Activated CD4-positive, alpha-beta T cell treated with anti-CD3 and anti-CD28 coated beads, Interleukin-2, amount 10 ng/mL, durations not matched to agents 24 days and 14 days (primary cell): Measurements from ENCODE around the gene CYB5RL. TPM values are rescaled to one million over a fixed set of nuclear protein-coding genes. Genes with fewer than 3 reads are reported as not detected.
"Not testable (repeated sequence)": the region's sequence is repeated elsewhere in the genome, so short reads cannot be mapped to it uniquely, and the experiment has no call there.

Experiments
- DNase-seq: peaks from one replicate; pipeline ENCODE4 v3.0.0; 2022
- H3K27ac Mint-ChIP-seq: one replicate; pipeline ENCODE4 v1.8.0; 2022; ENCODE audit warnings: mild to moderate bottlenecking, mixed read lengths
- H3K27me3 Mint-ChIP-seq: one replicate; pipeline ENCODE4 v1.8.0; 2022; ENCODE audit warnings: mixed read lengths
- H3K36me3 Mint-ChIP-seq: one replicate; pipeline ENCODE4 v1.8.0; 2022; ENCODE audit warnings: low read depth, mild to moderate bottlenecking, mixed read lengths
- H3K4me1 Mint-ChIP-seq: one replicate; pipeline ENCODE4 v1.8.0; 2021; ENCODE audit warnings: mixed read lengths
- H3K4me3 Mint-ChIP-seq: one replicate; pipeline ENCODE4 v1.8.0; 2022; ENCODE audit warnings: mild to moderate bottlenecking, moderate library complexity, mixed read lengths
- H3K9me3 Mint-ChIP-seq: one replicate; pipeline ENCODE4 v1.8.0; 2021; ENCODE audit warnings: mixed read lengths
- intact Hi-C: fragments of 100-400 bp; cut with micrococcal nuclease; formaldehyde crosslinking; loops from one replicate; pipeline ENCODE4 v1.15.1; 2023
- total RNA-seq: library from RNA; stranded (reverse); gene quantifications from 2 replicates; pipeline ENCODE4 v1.2.3, GENCODE V29; 2022

Gene CYB5RL
- total RNA-seq, 1 donor from 2014 or later = 10.1 TPM

- peaks cover 9% of the 10 kb centered on the region for H3K4me1 Mint-ChIP-seq
- H3K27me3 Mint-ChIP-seq = no peaks in the 10 kb centered on the region
- intact Hi-C loops = no loop called here
- H3K27ac Mint-ChIP-seq = no peak overlapping the region
- H3K9me3 Mint-ChIP-seq = no peaks in the 10 kb centered on the region
- H3K36me3 Mint-ChIP-seq = no peaks in the 10 kb centered on the region
- no peak overlapping the region for H3K4me3 Mint-ChIP-seq
- DNase-seq = no peak
Measured at GRCh38 chr1:54168206-54168965, 31.4 kb downstream of the CYB5RL start.

DNA sequence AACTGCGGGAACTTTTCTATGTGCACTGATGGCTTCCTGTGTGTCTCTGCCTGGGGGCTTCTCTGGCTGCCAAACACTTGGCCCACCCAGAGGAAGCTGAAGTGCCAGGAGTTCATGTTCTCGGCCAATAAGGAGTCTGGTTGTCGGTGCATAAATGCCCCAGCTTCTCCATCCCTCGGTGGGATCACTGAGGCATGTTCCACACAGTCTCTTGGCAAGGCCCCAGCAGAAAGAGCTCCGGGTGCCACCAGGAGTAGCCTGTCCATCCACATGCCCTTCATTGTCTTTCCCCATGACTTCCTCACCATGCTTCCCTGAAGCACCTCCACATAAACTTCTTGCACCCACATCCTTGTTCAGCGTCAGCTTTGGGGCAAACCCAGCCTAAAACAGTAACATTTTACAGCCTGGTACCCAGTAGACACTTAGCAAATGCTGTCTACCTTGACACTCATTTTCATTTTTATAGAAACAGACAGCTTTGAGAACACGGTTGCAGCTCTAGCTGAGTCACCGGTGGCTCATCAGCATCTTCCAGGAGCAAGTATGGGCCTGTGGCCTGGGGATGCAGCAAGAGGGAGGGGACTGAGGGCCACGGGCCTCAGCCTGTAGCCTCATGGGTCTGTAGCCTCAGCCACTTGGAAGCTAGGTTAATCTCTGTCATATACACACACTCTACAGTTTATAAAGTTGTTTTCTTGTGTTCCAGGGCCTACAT, 32.2 kb downstream of the CYB5RL start:
- Mint-ChIP-seq H3K4me3 (no peak overlapping the region), H3K4me1 (peaks cover 8% of the 10 kb centered on the region), H3K9me3 (no peaks in the 10 kb centered on the region), H3K27ac (no peak overlapping the region), H3K27me3 (no peaks in the 10 kb centered on the region), H3K36me3 (no peaks in the 10 kb centered on the region)
- intact Hi-C loops = no loop called here
- no peak for DNase-seq

GRCh38 chr1:54166357-54166756, 33.5 kb downstream of the CYB5RL start:
- intact Hi-C loops, H3K36me3 Mint-ChIP-seq, H3K27ac Mint-ChIP-seq: not testable (repeated sequence)

DNA sequence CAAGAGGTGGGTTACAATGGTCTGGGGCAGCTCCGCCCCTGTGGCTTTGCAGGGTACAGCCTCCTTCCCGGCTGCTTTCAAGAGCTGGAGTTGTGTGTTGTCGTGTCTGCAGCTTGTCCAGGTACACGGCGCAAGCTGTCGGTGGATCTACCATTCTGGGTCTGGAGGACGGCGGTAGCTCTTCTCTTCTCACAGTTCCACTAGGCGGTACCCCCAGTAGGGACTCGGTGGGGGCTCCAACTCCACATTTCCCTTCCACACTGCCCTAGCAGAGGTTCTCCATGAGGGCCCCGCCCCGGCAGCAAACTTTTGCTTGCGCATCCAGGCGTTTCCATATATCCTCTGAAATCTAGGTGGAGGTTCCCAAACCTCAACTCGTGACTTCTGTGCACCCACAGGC, 34.7 kb downstream of the CYB5RL start:
- no peak for DNase-seq
- intact Hi-C loops = no loop called here
- H3K9me3 Mint-ChIP-seq = no peaks in the 10 kb centered on the region
- no peaks in the 10 kb centered on the region for H3K27me3 Mint-ChIP-seq
- no peaks in the 10 kb centered on the region for H3K36me3 Mint-ChIP-seq
- H3K4me3 Mint-ChIP-seq = no peak overlapping the region
- no peaks in the 10 kb centered on the region for H3K4me1 Mint-ChIP-seq
- no peak overlapping the region for H3K27ac Mint-ChIP-seq

More at GRCh38 chr1:54166357-54166756, 33.5 kb downstream of the CYB5RL start:
- not testable (repeated sequence) for H3K9me3 Mint-ChIP-seq, DNase-seq, H3K27me3 Mint-ChIP-seq, H3K4me1 Mint-ChIP-seq, H3K4me3 Mint-ChIP-seq

DNA sequence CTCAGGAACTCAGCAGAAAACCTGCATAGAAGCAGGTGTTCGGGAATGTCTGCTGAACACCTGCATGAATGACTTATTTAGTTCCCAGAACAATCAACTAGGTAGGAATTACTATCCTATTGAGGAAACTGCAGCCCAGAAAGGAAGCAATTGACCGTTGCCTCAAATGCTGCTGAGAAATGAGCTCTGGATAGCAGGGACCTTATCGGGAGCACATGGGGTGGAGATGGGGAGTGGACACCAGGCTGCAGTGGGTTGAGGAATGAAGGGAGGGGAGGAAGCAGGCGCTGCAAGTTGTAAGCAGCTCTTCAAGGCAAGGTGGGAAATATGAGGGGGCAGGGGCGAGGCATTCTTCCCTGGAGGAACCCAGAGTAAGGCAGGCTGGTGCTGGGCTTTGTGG, 36.3 kb downstream of the CYB5RL start:
- Mint-ChIP-seq H3K4me1 (no peaks in the 10 kb centered on the region), H3K36me3 (no peaks in the 10 kb centered on the region), H3K27ac (no peak overlapping the region), H3K4me3 (no peak overlapping the region), H3K9me3 (no peaks in the 10 kb centered on the region), H3K27me3 (no peaks in the 10 kb centered on the region)
- DNase-seq = no peak
- intact Hi-C loops = no loop called here

GRCh38 chr1:54163051-54163450, 36.8 kb downstream of the CYB5RL start:
- Mint-ChIP-seq H3K27me3 (no peaks in the 10 kb centered on the region), H3K36me3 (no peaks in the 10 kb centered on the region), H3K9me3 (no peaks in the 10 kb centered on the region), H3K27ac (no peak overlapping the region), H3K4me1 (no peaks in the 10 kb centered on the region), H3K4me3 (no peak overlapping the region)
- intact Hi-C loops = no loop called here
- no peak for DNase-seq

- no peaks in the 10 kb centered on the region for H3K4me1 Mint-ChIP-seq
- no peaks in the 10 kb centered on the region for H3K9me3 Mint-ChIP-seq
- no peak overlapping the region for H3K4me3 Mint-ChIP-seq
- no peaks in the 10 kb centered on the region for H3K36me3 Mint-ChIP-seq
- no peak for DNase-seq
- H3K27ac Mint-ChIP-seq = no peak overlapping the region
- no peaks in the 10 kb centered on the region for H3K27me3 Mint-ChIP-seq
- intact Hi-C loops = no loop called here
Measured at GRCh38 chr1:54161495-54162168, 38.2 kb downstream of the CYB5RL start.

- no peaks in the 10 kb centered on the region for H3K4me1 Mint-ChIP-seq
- H3K36me3 Mint-ChIP-seq = no peaks in the 10 kb centered on the region
- no peak overlapping the region for H3K4me3 Mint-ChIP-seq
- no peak for DNase-seq
- no peaks in the 10 kb centered on the region for H3K9me3 Mint-ChIP-seq
- intact Hi-C loops = no loop called here
- no peak overlapping the region for H3K27ac Mint-ChIP-seq
- no peaks in the 10 kb centered on the region for H3K27me3 Mint-ChIP-seq
Measured at GRCh38 chr1:54160351-54160750, 39.5 kb downstream of the CYB5RL start.

GRCh38 chr1:54159733-54160316, 40.0 kb downstream of the CYB5RL start:
- no peak for DNase-seq

DNA sequence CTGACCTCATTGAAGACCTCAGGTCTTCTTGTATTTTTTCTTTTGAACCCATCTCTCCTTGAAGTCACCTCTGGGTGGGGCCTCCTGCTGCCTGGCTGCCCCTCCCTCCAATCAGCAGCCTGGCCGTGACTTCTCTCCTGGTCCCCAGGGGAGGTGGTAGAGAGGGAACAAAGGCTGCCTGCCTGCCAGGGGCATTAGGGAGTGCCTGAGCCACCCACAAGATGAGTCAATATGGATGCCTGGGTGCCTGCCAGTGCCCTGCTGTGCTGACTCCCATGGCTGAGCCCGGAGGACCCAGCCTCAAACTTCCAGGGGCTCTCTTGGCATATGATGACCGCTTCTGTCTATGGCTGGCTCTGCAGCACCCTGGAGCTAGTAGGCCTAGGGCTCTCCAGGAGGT, 41.8 kb downstream of the CYB5RL start:
- no peaks in the 10 kb centered on the region for H3K27me3 Mint-ChIP-seq
- DNase-seq = no peak
- no peaks in the 10 kb centered on the region for H3K36me3 Mint-ChIP-seq
- H3K4me3 Mint-ChIP-seq = no peak overlapping the region
- no peak overlapping the region for H3K27ac Mint-ChIP-seq
- H3K9me3 Mint-ChIP-seq = no peaks in the 10 kb centered on the region
- intact Hi-C loops = no loop called here
- H3K4me1 Mint-ChIP-seq = no peaks in the 10 kb centered on the region

More at GRCh38 chr1:54159733-54160316, 40.0 kb downstream of the CYB5RL start:
- H3K27ac Mint-ChIP-seq = no peak overlapping the region
- no peaks in the 10 kb centered on the region for H3K9me3 Mint-ChIP-seq
- intact Hi-C loops = no loop called here
- H3K36me3 Mint-ChIP-seq = no peaks in the 10 kb centered on the region
- no peaks in the 10 kb centered on the region for H3K4me1 Mint-ChIP-seq
- H3K27me3 Mint-ChIP-seq = no peaks in the 10 kb centered on the region
- no peak overlapping the region for H3K4me3 Mint-ChIP-seq

DNA sequence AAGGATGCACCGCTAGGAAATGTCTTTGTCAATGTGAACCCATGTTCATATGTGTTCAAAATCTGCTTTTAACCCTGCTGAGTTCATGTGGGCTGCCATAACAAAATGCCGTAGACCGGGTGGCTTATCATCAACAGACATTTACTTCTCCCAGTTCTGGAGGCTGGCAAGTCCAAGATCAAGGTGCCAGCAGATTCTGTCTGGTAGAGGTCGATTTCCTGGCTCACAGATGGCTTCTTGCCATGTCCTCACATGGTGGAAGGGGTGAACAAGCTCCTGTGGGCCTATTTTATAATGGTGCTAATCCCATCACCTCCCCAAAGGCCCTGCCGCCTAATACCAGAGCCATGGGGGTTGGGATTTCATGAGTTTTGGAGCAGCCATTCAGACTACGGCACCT, 42.4 kb downstream of the CYB5RL start:
- intact Hi-C loops = no loop called here
- Mint-ChIP-seq H3K9me3 (no peaks in the 10 kb centered on the region), H3K36me3 (no peaks in the 10 kb centered on the region), H3K4me3 (no peak overlapping the region), H3K4me1 (no peaks in the 10 kb centered on the region), H3K27ac (no peak overlapping the region), H3K27me3 (no peaks in the 10 kb centered on the region)
- no peak for DNase-seq

- intact Hi-C loops = no loop called here
- no peak overlapping the region for H3K27ac Mint-ChIP-seq
- no peak for DNase-seq
- no peaks in the 10 kb centered on the region for H3K9me3 Mint-ChIP-seq
- H3K27me3 Mint-ChIP-seq = no peaks in the 10 kb centered on the region
- no peaks in the 10 kb centered on the region for H3K36me3 Mint-ChIP-seq
- H3K4me3 Mint-ChIP-seq = no peak overlapping the region
- no peaks in the 10 kb centered on the region for H3K4me1 Mint-ChIP-seq
Measured at GRCh38 chr1:54156986-54157385, 42.8 kb downstream of the CYB5RL start.

DNA sequence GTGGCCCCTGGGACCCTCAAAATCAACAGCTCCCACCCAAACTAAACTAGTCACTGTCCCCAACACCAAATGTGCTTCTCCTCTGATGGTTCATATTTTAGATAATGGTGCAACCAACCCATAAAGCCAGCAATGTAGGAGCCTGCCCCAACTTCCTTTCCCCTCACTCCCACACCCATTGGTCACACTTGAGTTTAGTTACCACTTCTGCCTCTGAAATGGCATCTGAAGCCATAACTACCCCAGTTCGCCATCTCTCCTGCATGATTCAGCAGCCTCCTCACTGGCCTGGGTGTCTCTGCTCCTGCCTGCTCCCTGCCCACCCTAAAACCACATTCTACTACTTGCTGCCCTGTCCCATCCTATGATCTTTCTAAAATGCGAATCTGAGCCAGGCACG, 43.6 kb downstream of the CYB5RL start:
- DNase-seq = no peak

More for the DNA sequence above, 43.6 kb downstream of the CYB5RL start:
- intact Hi-C loops = no loop called here
- Mint-ChIP-seq H3K4me1 (no peaks in the 10 kb centered on the region), H3K36me3 (no peaks in the 10 kb centered on the region), H3K9me3 (no peaks in the 10 kb centered on the region), H3K27ac (no peak overlapping the region), H3K27me3 (no peaks in the 10 kb centered on the region), H3K4me3 (no peak overlapping the region)
